ENCODE results near the gene PHF5A. TPM values are rescaled to one million over a fixed set of nuclear protein-coding genes. Genes with fewer than 3 reads are reported as not detected.

Gene PHF5A
- polyA plus RNA-seq, 1 experiment, result 44.3 TPM

DNA sequence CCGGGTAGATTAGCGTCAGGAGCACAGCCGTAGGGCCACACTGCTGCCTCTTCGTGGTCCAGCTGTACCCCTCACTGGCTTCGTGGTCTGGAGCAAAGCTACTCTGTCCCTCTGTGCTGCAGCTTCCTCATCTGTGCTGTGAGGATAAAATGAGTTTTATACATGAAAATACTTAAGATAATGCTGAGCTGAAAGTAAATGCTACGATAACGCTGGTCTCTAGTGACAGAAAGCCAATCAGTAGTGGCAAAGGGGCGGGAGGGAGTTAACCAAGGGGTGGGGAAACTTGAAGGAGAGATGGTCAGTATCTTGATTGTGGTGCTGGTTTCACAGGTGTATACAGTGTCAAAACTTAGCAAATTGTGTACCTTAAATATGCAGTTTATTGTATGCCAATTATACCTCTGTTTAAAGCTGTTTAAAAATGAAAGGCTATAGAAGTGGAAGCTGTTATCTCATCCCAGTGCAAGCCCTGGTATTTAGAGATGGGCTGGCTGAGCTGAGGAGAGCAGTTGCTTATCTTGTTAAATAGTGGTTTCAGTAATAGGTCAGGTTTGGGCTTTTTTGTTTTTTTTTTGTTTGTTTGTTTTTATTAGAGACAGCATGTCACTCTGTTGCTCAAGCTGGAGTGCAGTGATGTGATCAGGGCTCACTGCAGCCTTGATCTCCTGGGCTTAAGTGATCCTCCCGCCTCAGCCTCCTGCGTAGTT lies 37.2 kb upstream of the PHF5A start:
- DNase-seq (ENCODE audit: low read depth), result no peak
- H3K27me3 ChIP-seq (ENCODE audit: control insufficient read depth, insufficient read depth, low read length), result no peaks in the 10 kb centered on the region
- TF ChIP-seq, protein P1, sequence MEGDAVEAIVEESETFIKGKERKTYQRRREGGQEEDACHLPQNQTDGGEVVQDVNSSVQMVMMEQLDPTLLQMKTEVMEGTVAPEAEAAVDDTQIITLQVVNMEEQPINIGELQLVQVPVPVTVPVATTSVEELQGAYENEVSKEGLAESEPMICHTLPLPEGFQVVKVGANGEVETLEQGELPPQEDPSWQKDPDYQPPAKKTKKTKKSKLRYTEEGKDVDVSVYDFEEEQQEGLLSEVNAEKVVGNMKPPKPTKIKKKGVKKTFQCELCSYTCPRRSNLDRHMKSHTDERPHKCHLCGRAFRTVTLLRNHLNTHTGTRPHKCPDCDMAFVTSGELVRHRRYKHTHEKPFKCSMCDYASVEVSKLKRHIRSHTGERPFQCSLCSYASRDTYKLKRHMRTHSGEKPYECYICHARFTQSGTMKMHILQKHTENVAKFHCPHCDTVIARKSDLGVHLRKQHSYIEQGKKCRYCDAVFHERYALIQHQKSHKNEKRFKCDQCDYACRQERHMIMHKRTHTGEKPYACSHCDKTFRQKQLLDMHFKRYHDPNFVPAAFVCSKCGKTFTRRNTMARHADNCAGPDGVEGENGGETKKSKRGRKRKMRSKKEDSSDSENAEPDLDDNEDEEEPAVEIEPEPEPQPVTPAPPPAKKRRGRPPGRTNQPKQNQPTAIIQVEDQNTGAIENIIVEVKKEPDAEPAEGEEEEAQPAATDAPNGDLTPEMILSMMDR (IDR thresholded peaks at IDR 0.05; ENCODE audit: insufficient read depth, low read depth, low read length), result no peak
- CTCF ChIA-PET, result interaction anchor here (1.4 to 4.1 kb wide), 3 partner anchors 13 to 103 kb away, joined by 3 to 18 read pairs (median 11); no protein-coding TSS in a partner anchor
- POLR2A ChIA-PET, result no interaction called here
- H3K4me3 ChIP-seq (ENCODE audit: low read depth, low read length), result no peak overlapping the region
- H3K36me3 ChIP-seq (ENCODE audit: control insufficient read depth, insufficient read depth, low read length), result peaks cover 5% of the 10 kb centered on the region

DNA sequence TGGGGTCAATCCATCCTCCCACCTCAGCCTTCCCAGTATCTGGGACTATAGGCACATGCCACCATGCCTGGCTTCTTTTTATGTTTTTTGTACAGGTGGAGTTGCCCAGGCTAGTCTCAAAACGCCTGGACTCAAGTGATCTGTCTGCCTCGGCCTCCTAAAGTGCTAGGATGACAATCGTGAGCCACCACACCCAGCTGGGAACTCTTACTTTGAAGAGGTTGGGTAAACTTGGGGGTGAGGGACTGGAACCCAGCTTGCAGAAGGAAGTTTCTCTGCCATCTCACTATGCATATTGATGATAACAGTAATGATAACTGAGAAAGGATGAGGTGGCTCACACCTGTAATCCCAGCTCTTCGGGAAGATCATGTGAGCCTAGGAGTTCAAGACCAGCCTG lies 36.3 kb upstream of the PHF5A start:
- TF ChIP-seq, protein P1 (IDR thresholded peaks at IDR 0.05; ENCODE audit: insufficient read depth, low read depth, low read length), result no peak
- POLR2A ChIA-PET, result no interaction called here
- CTCF ChIA-PET, result interaction anchor here (0.6 to 4.1 kb wide), 4 partner anchors 13 to 102 kb away, joined by 3 to 18 read pairs (median 7); no protein-coding TSS in a partner anchor
- DNase-seq (ENCODE audit: low read depth), result no peak
- Histone ChIP-seq H3K27me3 (ENCODE audit: control insufficient read depth, insufficient read depth, low read length) (no peaks in the 10 kb centered on the region), H3K36me3 (ENCODE audit: control insufficient read depth, insufficient read depth, low read length) (peaks cover 5% of the 10 kb centered on the region), H3K4me3 (ENCODE audit: low read depth, low read length) (no peak overlapping the region)

DNA sequence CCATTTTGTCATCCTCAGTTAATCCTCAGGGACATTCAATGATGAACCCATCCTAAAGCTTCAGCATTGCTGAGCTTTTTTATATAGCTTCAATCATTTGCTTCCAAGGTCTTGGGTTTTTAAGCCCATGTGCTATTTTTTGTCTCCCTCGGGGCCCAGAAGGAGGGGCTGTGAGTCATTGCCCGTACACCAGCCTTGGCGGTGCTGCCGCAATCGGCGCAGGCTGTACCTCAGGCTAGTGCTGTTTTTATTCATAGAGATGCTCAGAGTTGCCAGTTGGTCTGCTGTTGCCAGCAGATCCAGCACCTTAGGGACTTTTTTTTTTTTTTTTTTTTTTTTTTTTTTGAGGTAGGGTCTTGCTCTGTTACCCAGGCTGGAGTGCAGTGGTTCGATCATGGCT lies 35.9 kb upstream of the PHF5A start:
- ChIA-PET CTCF (interaction anchor here (0.6 to 4.1 kb wide), 3 partner anchors 14 to 77 kb away, joined by 3 to 18 read pairs (median 3); no protein-coding TSS in a partner anchor), POLR2A (no interaction called here)
- no peak for DNase-seq (ENCODE audit: low read depth)
- TF ChIP-seq, protein P1 (IDR thresholded peaks at IDR 0.05; ENCODE audit: insufficient read depth, low read depth, low read length), result no peak
- Histone ChIP-seq H3K27me3 (ENCODE audit: control insufficient read depth, insufficient read depth, low read length) (no peaks in the 10 kb centered on the region), H3K4me3 (ENCODE audit: low read depth, low read length) (no peak overlapping the region), H3K36me3 (ENCODE audit: control insufficient read depth, insufficient read depth, low read length) (peaks cover 6% of the 10 kb centered on the region)

DNA sequence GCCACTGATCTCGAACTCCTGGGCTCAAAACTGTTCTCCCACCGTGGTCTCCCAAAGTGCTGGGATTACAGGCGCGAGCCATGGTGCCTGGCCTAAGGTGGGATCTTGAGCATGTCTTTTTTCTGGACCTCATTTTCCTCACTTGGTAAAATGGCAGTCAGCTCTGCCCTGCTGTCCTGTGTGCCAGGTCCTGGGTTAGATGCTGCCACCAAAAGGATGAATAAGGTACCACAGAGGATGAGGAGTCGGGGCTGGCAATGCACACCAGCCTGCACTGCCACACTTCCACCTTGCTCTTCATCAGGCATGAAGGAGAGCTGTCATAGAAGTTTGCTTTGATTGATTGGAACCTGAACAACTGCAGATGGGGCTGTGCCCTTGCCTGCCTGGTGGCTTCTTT lies 32.7 kb upstream of the PHF5A start:
- ChIA-PET CTCF (interaction anchor here (0.6 to 2.9 kb wide), 8 partner anchors 10 to 306 kb away, joined by 3 to 12 read pairs (median 3); no protein-coding TSS in a partner anchor), POLR2A (no interaction called here)
- H3K36me3 ChIP-seq (ENCODE audit: control insufficient read depth, insufficient read depth, low read length), result peaks cover 6% of the 10 kb centered on the region
- DNase-seq (ENCODE audit: low read depth), result no peak
- TF ChIP-seq, protein P1 (IDR thresholded peaks at IDR 0.05; ENCODE audit: insufficient read depth, low read depth, low read length), result peak; percentile 25
- no peaks in the 10 kb centered on the region for H3K27me3 ChIP-seq (ENCODE audit: control insufficient read depth, insufficient read depth, low read length)
- H3K4me3 ChIP-seq (ENCODE audit: low read depth, low read length), result no peak overlapping the region

DNA sequence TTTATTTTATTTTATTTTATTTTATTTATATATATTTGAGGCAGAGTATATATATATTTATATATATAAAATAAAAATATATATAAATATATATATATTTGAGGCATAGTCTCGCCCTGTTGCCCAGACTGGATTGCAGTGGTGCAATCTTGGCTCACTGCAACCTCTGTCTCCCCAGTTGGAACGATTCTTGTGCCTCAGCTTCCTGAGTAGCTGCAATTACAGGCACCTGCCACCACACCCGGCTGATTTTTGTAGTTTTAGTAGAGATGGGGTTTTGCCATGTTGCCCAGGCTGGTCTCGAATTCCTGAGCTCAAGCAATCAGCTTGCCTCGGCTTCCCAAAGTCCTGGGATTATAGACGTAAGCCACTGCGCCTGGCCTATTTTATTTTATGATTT lies 31.8 kb upstream of the PHF5A start:
- ChIA-PET CTCF (interaction anchor here (0.6 to 2.9 kb wide), 8 partner anchors 9 to 224 kb away, joined by 3 to 12 read pairs (median 3); no protein-coding TSS in a partner anchor), POLR2A (no interaction called here)
- no peak for DNase-seq (ENCODE audit: low read depth)
- Histone ChIP-seq H3K27me3 (ENCODE audit: control insufficient read depth, insufficient read depth, low read length) (no peaks in the 10 kb centered on the region), H3K4me3 (ENCODE audit: low read depth, low read length) (no peak overlapping the region), H3K36me3 (ENCODE audit: control insufficient read depth, insufficient read depth, low read length) (peaks cover 8% of the 10 kb centered on the region)
- TF ChIP-seq, protein P1 (IDR thresholded peaks at IDR 0.05; ENCODE audit: insufficient read depth, low read depth, low read length), result no peak

Data from BJ (cell line).